GM19025 (cell line): ENCODE data around the gene CAPZB.

Experiments used
- ATAC-seq: cut with Tn5 transposase; IDR thresholded peaks from one replicate; pipeline ENCODE4 v1.9.1; 2021; ENCODE audit warnings: mild to moderate bottlenecking, low read depth, moderate library complexity; ENCODE audit not compliant: unreplicated experiment

Gene CAPZB

DNA sequence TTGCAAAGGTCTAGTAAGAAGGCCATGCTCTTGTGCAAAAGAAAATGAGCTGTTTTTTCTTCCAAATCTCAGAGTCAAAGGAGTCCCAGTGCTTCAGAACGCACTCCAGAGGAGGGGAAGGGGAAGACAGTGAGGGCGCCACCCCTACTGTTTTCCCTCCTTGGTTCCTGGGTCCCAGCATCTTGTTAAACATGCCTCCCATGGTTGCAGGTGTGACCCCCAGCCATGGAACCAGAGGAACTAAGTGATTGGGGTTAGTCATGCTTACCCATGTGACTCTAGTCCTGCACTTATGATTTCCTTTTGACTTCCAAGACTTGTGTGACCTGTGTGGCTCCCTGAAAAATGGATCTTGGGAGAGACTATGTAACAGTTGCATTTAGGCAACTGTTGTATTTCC lies 190.7 kb downstream of the CAPZB start:
- ATAC-seq = no peak

DNA sequence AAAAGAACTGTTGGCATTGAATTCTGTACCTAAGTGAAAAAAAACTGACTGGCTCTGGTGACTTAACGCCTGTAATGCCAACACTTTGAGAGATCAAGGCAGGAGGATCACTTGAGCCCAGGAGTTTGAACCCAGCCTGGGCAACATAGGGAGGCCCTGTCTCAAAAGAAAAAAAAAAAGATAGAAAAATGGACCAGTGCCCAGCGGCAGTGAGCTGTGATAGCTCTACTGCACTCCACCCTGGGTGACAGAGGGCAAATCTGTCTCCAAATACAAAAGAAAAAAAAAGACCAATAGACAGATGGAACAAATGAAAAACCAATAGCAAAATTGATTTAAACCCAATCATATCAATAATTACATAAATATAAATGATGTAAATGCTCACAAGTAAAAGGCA lies 196.1 kb downstream of the CAPZB start:
- ATAC-seq = no peak
